Keratinocyte (primary cell): Measurements from ENCODE around the gene SCN9A.

Experiments used
- CTCF ChIP-seq, 3 experiments: IDR thresholded peaks in 1 of 3; conservative IDR thresholded peaks in 1 of 3; optimal IDR thresholded peaks in 1 of 3; 2 replicates in 2 of 3; 3 replicates in 1 of 3; pipeline versions ENCODE3 to v1.5.1; 2011; ENCODE audit warnings: low read length in 3 of 3, mild to moderate bottlenecking in 3 of 3, moderate library complexity in 2 of 3, control low read depth in 1 of 3, inconsistent platforms in 1 of 3; ENCODE audit not compliant: insufficient read depth in 2 of 3; ENCODE audit errors: extremely low read depth in 1 of 3
- EZH2 ChIP-seq: IDR thresholded peaks from one replicate; pipeline ENCODE4 v1.6.1; 2012; ENCODE audit warnings: inconsistent platforms, mild to moderate bottlenecking, low read length, moderate library complexity

GRCh38 chr2:166307326-166307725, 68.4 kb downstream of the SCN9A start:
- TF ChIP-seq EZH2 (no peak), CTCF (optimal IDR thresholded peaks at IDR 0.05 in 1 of 3, IDR thresholded peaks at IDR 0.05 in 1 of 3, conservative IDR thresholded peaks at IDR 0.05 in 1 of 3; ENCODE audit: extremely low read depth in 1 of 3, insufficient read depth in 2 of 3, low read length in 3 of 3) (no peak)
